Sigmoid colon (tissue), 7 donors: ENCODE measurements around the gene ZNF3. TPM values are rescaled to one million over a fixed set of nuclear protein-coding genes. Genes with fewer than 3 reads are reported as not detected.

Experiments used
- DNase-seq: peaks from one replicate; pipeline ENCODE4 v3.0.0-alpha.2; 2019
- H3K27ac ChIP-seq, 4 donors: fragments of 200-600 bp; sonication (generic); one replicate each; pipeline ENCODE4 v1.5.1; 2016 to 2019; ENCODE audit warnings: mild to moderate bottlenecking in 1 of 4
- H3K27me3 ChIP-seq, 3 donors: fragments of 200-600 bp; sonication (generic); one replicate each; pipeline ENCODE4 v1.5.1; 2019; ENCODE audit warnings: mild to moderate bottlenecking in 1 of 3
- H3K36me3 ChIP-seq, 4 donors: fragments of 200-600 bp; sonication (generic); one replicate each; pipeline ENCODE4 v1.5.1; 2016 to 2019
- H3K4me1 ChIP-seq, 4 donors: fragments of 200-600 bp; sonication (generic); one replicate each; pipeline ENCODE4 v1.5.1; 2017 to 2019
- H3K4me3 ChIP-seq, 4 donors: fragments of 200-600 bp; sonication (generic); one replicate each; pipeline ENCODE4 v1.5.1; 2017 to 2019; ENCODE audit warnings: mild to moderate bottlenecking in 2 of 4, moderate library complexity in 1 of 4
- H3K9me3 ChIP-seq, 4 donors: fragments of 200-600 bp in 3 of 4; sonication (generic) in 3 of 4; one replicate each; pipeline versions ENCODE4 v1.5.1 to v1.6.1; 2013 to 2019
- CTCF ChIP-seq, 4 experiments: fragments of 450-650 bp in 3 of 4; fragments of 200-600 bp in 1 of 4; IDR thresholded peaks; one replicate each; pipeline ENCODE4 v1.5.1; 2016 to 2019; ENCODE audit warnings: antibody characterized with exemption in 4 of 4, mild to moderate bottlenecking in 3 of 4, moderate library complexity in 2 of 4
- EP300 ChIP-seq, 4 donors: sonication (generic); formaldehyde crosslinking; IDR thresholded peaks; one replicate each; pipeline ENCODE4 v1.6.1; 2017; ENCODE audit warnings: antibody characterized with exemption in 4 of 4
- POLR2A ChIP-seq, 2 donors: fragments of 450-650 bp; IDR thresholded peaks; one replicate each; pipeline ENCODE4 v1.6.1; 2016; ENCODE audit warnings: antibody characterized with exemption in 2 of 2, mild to moderate bottlenecking in 2 of 2, moderate library complexity in 2 of 2
- POLR2AphosphoS5 ChIP-seq, 4 donors: sonication (generic); formaldehyde crosslinking; IDR thresholded peaks; one replicate each; pipeline ENCODE4 v1.6.1; 2017; ENCODE audit warnings: antibody characterized with exemption in 4 of 4
- WGBS, 2 donors: extraction: QIAGEN DNeasy Blood & Tissue Kit; methylation state at CpG; one replicate each; pipeline ENCODE4 v1.1.7; 2013; 5-methylcytosine and 5-hydroxymethylcytosine counted together
- intact Hi-C: fragments of 100-400 bp; cut with DNase I; formaldehyde crosslinking; loops from one replicate; pipeline ENCODE4 v1.15.1; 2023
- polyA plus RNA-seq, 3 donors: library from polyadenylated mRNA; stranded (reverse); fragments of 200-250 nt; gene quantifications; one replicate each; pipeline ENCODE4 v1.2.3, GENCODE V29; 2013
- total RNA-seq, 4 donors: library from RNA; depleted of rRNA; stranded (reverse); fragments of >200 nt; gene quantifications; one replicate each; pipeline ENCODE4 v1.1.0, GENCODE V29; 2016
- donor health status: healthy with polysubstance abuse.
- donor health status: Bipolar disorder and iron deficiency.
- donor health status: healthy.

The ZNF3 gene
- total and polyA plus RNA-seq, 7 donors: 17.1 to 28.0 (median 19.2) TPM

GRCh38 chr7:100065452-100066186 lies 15.9 kb downstream of the ZNF3 start:
- Histone ChIP-seq H3K36me3 (peaks cover 15 to 59% (median 23%) of the 10 kb centered on the region in 4 donors), H3K4me3 (no peak overlapping the region), H3K4me1 (peaks cover 0 to 24% (median 17%) of the 10 kb centered on the region in 4 donors), H3K27ac (peak overlapping the region; percentile 50 to 87 (median 84)), H3K27me3 (no peaks in the 10 kb centered on the region), H3K9me3 (peaks cover 0 to 7% (median 1%) of the 10 kb centered on the region in 4 donors)
- TF ChIP-seq POLR2AphosphoS5 (IDR thresholded peaks at IDR 0.05) (peak; percentile 93 to 97 (median 94)), CTCF (IDR thresholded peaks at IDR 0.05) (no peak), POLR2A (IDR thresholded peaks at IDR 0.05) (no peak), EP300 (IDR thresholded peaks at IDR 0.05) (peak; percentile 41 to 92 (median 78))
- 74 to 77% methylated on average over 8 of the region's 8 CpGs for WGBS, 2 donors
- intact Hi-C loops: loop anchor here (2.0 kb wide), 1 partner anchor 15 kb away; the partner anchor contains the start of gene ZNF3
- peak; percentile 75 for DNase-seq

- no peak overlapping the region for H3K4me3 ChIP-seq
- WGBS, 2 donors: 97% methylated on average over 9 of the region's 9 CpGs
- H3K36me3 ChIP-seq: peaks cover 8 to 59% (median 17%) of the 10 kb centered on the region in 4 donors
- intact Hi-C loops: no loop called here
- H3K27ac ChIP-seq: peak overlapping the region in 1 of 4 donors; percentile 87
- no peak for DNase-seq
- no peak for TF ChIP-seq EP300 (IDR thresholded peaks at IDR 0.05)
- no peak for TF ChIP-seq CTCF (IDR thresholded peaks at IDR 0.05)
- TF ChIP-seq POLR2AphosphoS5 (IDR thresholded peaks at IDR 0.05): no peak
- TF ChIP-seq POLR2A (IDR thresholded peaks at IDR 0.05): no peak
- H3K9me3 ChIP-seq: no peaks in the 10 kb centered on the region
- no peaks in the 10 kb centered on the region for H3K27me3 ChIP-seq
- peaks cover 0 to 24% (median 17%) of the 10 kb centered on the region in 4 donors for H3K4me1 ChIP-seq
Measured at GRCh38 chr7:100064162-100064561, 17.4 kb downstream of the ZNF3 start.

GRCh38 chr7:100063376-100063775 lies 18.1 kb downstream of the ZNF3 start:
- 90 to 96% methylated on average over 4 of the region's 4 CpGs for WGBS, 2 donors
- Histone ChIP-seq H3K27ac (no peak overlapping the region), H3K4me1 (peaks cover 0 to 24% (median 17%) of the 10 kb centered on the region in 4 donors), H3K36me3 (peaks cover 8 to 61% (median 22%) of the 10 kb centered on the region in 4 donors), H3K9me3 (no peaks in the 10 kb centered on the region), H3K27me3 (no peaks in the 10 kb centered on the region), H3K4me3 (no peak overlapping the region)
- TF ChIP-seq CTCF (IDR thresholded peaks at IDR 0.05): no peak
- no peak for TF ChIP-seq POLR2AphosphoS5 (IDR thresholded peaks at IDR 0.05)
- no peak for TF ChIP-seq POLR2A (IDR thresholded peaks at IDR 0.05)
- TF ChIP-seq EP300 (IDR thresholded peaks at IDR 0.05): no peak
- intact Hi-C loops: no loop called here
- no peak for DNase-seq

GRCh38 chr7:100061518-100062193 lies 19.9 kb downstream of the ZNF3 start:
- peaks cover 8 to 79% (median 34%) of the 10 kb centered on the region in 4 donors for H3K36me3 ChIP-seq
- intact Hi-C loops: no loop called here
- WGBS, 2 donors: 94 to 95% methylated on average over 11 of the region's 11 CpGs

More at GRCh38 chr7:100061518-100062193, 19.9 kb downstream of the ZNF3 start:
- H3K9me3 ChIP-seq: no peaks in the 10 kb centered on the region
- peaks cover 0 to 20% (median 16%) of the 10 kb centered on the region in 4 donors for H3K4me1 ChIP-seq
- TF ChIP-seq POLR2AphosphoS5 (IDR thresholded peaks at IDR 0.05) (no peak), POLR2A (IDR thresholded peaks at IDR 0.05) (no peak), EP300 (IDR thresholded peaks at IDR 0.05) (no peak), CTCF (IDR thresholded peaks at IDR 0.05) (no peak)
- H3K27ac ChIP-seq: no peak overlapping the region
- no peak overlapping the region for H3K4me3 ChIP-seq
- DNase-seq: no peak
- no peaks in the 10 kb centered on the region for H3K27me3 ChIP-seq
